ENCODE data around the gene MOB2. TPM values are rescaled to one million over a fixed set of nuclear protein-coding genes. Genes with fewer than 3 reads are reported as not detected.

Gene MOB2
- total RNA-seq, 5 donors from 2014 or later (not counting 1 experiment from before 2014, with no cell fraction given), result 49.6 to 79.2 (median 72.6) TPM

- no peak overlapping the region for H3K27ac ChIP-seq (ENCODE audit: low read length)
- CTCF ChIA-PET, result no interaction called here
Measured at GRCh38 chr11:1488575-1489180, 2.1 kb upstream of the MOB2 start.

DNA sequence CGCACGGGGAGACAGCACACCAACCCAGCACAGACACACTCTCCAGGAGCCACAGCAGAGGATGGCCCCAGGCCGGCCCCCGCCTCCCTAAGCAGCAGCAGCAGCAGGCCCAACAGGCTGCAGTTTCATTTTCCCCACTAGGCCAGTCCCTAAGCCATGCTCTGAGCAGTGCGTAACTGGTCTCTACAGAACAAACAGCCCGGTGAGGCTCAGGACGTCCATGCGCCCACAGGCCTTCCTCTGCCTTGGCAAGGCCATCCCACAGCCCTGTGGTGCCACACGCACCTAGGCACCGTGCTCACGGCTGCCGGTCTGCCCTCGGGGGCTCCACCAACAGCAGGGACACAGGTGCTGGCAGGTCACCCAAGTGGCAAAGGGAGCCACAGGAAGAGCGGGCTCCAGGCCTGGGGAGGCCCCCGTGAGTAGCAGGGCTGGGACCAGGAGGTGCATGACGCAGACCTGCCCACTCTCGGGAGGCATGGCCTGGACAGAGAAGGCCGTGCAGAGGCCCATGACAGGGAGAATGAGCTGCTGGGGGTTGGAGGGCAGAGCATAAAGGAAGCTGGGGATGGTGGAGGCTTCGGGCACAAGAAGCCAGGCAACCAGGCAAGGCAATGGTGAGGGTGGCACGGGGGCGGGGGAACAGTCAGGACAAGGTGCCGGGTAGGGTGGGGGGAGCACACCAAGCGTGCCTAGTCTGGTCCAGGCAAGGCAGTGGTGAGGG lies 1.4 kb upstream of the MOB2 start:
- ATAC-seq (replicated peaks in 1 of 4) (no peak), DNase-seq (no peak)
- Mint-ChIP-seq H3K27me3 (no peaks in the 10 kb centered on the region), H3K4me3 (no peak overlapping the region), H3K9me3 (no peaks in the 10 kb centered on the region), H3K36me3 (no peaks in the 10 kb centered on the region), H3K27ac (no peak overlapping the region), H3K4me1 (peaks cover 34 to 54% (median 53%) of the 10 kb centered on the region in 3 donors)
- Histone ChIP-seq H3K27me3 (replicated peaks in 1 of 2; ENCODE audit: control insufficient read depth in 2 of 2, extremely low read depth in 1 of 2, insufficient read depth in 2 of 2, low read length in 1 of 2) (no peaks in the 10 kb centered on the region), H3K27ac (ENCODE audit: low read length) (no peak overlapping the region), H3K36me3 (ENCODE audit: control insufficient read depth in 2 of 2, extremely low read depth in 1 of 2, insufficient read depth in 1 of 2, low read length in 1 of 2) (peaks cover 6 to 12% of the 10 kb centered on the region in 2 donors), H3K9me3 (no peaks in the 10 kb centered on the region), H3K4me3 (ENCODE audit: control insufficient read depth in 1 of 2, extremely low read depth in 1 of 2, low read length in 1 of 2) (no peak overlapping the region), H3K4me1 (ENCODE audit: control insufficient read depth in 1 of 2, extremely low read depth in 1 of 2, insufficient read depth in 2 of 2, low read length in 2 of 2) (peaks cover 0 to 60% of the 10 kb centered on the region in 2 experiments)
- CTCF ChIA-PET, result no interaction called here
- WGBS (ENCODE audit: insufficient coverage), result 86% methylated on average over 19 of the region's 23 CpGs
- POLR2A ChIA-PET, result no interaction called here

More at GRCh38 chr11:1488575-1489180, 2.1 kb upstream of the MOB2 start:
- no peaks in the 10 kb centered on the region for H3K9me3 Mint-ChIP-seq
- POLR2A ChIA-PET, result no interaction called here
- no peak overlapping the region for H3K4me3 Mint-ChIP-seq
- H3K27me3 Mint-ChIP-seq, result no peaks in the 10 kb centered on the region
- H3K27me3 ChIP-seq (replicated peaks in 1 of 2; ENCODE audit: control insufficient read depth in 2 of 2, extremely low read depth in 1 of 2, insufficient read depth in 2 of 2, low read length in 1 of 2), result no peaks in the 10 kb centered on the region
- no peaks in the 10 kb centered on the region for H3K9me3 ChIP-seq
- peaks cover 0 to 60% of the 10 kb centered on the region in 2 experiments for H3K4me1 ChIP-seq (ENCODE audit: control insufficient read depth in 1 of 2, extremely low read depth in 1 of 2, insufficient read depth in 2 of 2, low read length in 2 of 2)
- no peak overlapping the region for H3K4me3 ChIP-seq (ENCODE audit: control insufficient read depth in 1 of 2, extremely low read depth in 1 of 2, low read length in 1 of 2)
- no peaks in the 10 kb centered on the region for H3K36me3 Mint-ChIP-seq
- WGBS (ENCODE audit: insufficient coverage), result 89% methylated on average over 13 of the region's 20 CpGs
- peaks cover 39 to 56% (median 56%) of the 10 kb centered on the region in 3 donors for H3K4me1 Mint-ChIP-seq
- DNase-seq, result no peak
- ATAC-seq (replicated peaks in 1 of 4), result no peak
- H3K27ac Mint-ChIP-seq, result no peak overlapping the region
- peaks cover 6 to 12% of the 10 kb centered on the region in 2 donors for H3K36me3 ChIP-seq (ENCODE audit: control insufficient read depth in 2 of 2, extremely low read depth in 1 of 2, insufficient read depth in 1 of 2, low read length in 1 of 2)

GRCh38 chr11:1487091-1487850 lies 692 bp upstream of the MOB2 start:
- H3K4me3 ChIP-seq (ENCODE audit: control insufficient read depth in 1 of 2, extremely low read depth in 1 of 2, low read length in 1 of 2), result no peak overlapping the region
- ATAC-seq (replicated peaks in 1 of 4), result no peak
- H3K27ac Mint-ChIP-seq, result no peak overlapping the region
- no peaks in the 10 kb centered on the region for H3K9me3 Mint-ChIP-seq
- H3K9me3 ChIP-seq, result no peaks in the 10 kb centered on the region
- CTCF ChIA-PET, result no interaction called here
- no peak for DNase-seq
- H3K36me3 ChIP-seq (ENCODE audit: control insufficient read depth in 2 of 2, extremely low read depth in 1 of 2, insufficient read depth in 1 of 2, low read length in 1 of 2), result peaks cover 7 to 12% of the 10 kb centered on the region in 2 donors
- no peaks in the 10 kb centered on the region for H3K27me3 Mint-ChIP-seq
- H3K27me3 ChIP-seq (replicated peaks in 1 of 2; ENCODE audit: control insufficient read depth in 2 of 2, extremely low read depth in 1 of 2, insufficient read depth in 2 of 2, low read length in 1 of 2), result no peaks in the 10 kb centered on the region
- H3K4me1 ChIP-seq (ENCODE audit: control insufficient read depth in 1 of 2, extremely low read depth in 1 of 2, insufficient read depth in 2 of 2, low read length in 2 of 2), result peaks cover 0 to 57% of the 10 kb centered on the region in 2 experiments
- no peak overlapping the region for H3K27ac ChIP-seq (ENCODE audit: low read length)
- H3K4me3 Mint-ChIP-seq, result no peak overlapping the region
- 90% methylated on average over 18 of the region's 21 CpGs for WGBS (ENCODE audit: insufficient coverage)
- peaks cover 26 to 47% (median 45%) of the 10 kb centered on the region in 3 donors for H3K4me1 Mint-ChIP-seq
- H3K36me3 Mint-ChIP-seq, result no peaks in the 10 kb centered on the region
- POLR2A ChIA-PET, result no interaction called here

DNA sequence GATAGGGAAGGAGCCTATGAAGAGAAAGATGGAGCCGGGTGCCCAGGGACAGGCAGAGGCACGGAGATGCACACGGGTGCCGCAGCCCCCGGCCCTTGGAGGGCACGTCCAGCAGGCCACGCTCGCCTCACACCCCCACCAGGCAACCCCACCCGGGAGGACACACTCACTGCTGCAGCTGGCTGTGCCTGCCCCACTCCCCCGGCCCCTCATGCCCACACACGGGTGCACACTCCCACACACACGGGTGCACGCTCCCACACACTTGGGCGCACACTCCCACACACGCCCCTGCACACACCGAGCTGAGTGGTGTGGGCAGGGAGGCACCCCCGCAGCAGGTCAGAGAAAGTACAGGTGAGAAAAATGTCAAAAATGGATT lies 1.1 kb downstream of the MOB2 start:
- Histone ChIP-seq H3K4me3 (ENCODE audit: control insufficient read depth in 1 of 2, extremely low read depth in 1 of 2, low read length in 1 of 2) (no peak overlapping the region), H3K9me3 (no peaks in the 10 kb centered on the region), H3K27me3 (replicated peaks in 1 of 2; ENCODE audit: control insufficient read depth in 2 of 2, extremely low read depth in 1 of 2, insufficient read depth in 2 of 2, low read length in 1 of 2) (no peaks in the 10 kb centered on the region), H3K36me3 (ENCODE audit: control insufficient read depth in 2 of 2, extremely low read depth in 1 of 2, insufficient read depth in 1 of 2, low read length in 1 of 2) (peaks cover 14 to 15% of the 10 kb centered on the region in 2 donors), H3K27ac (ENCODE audit: low read length) (no peak overlapping the region), H3K4me1 (ENCODE audit: control insufficient read depth in 1 of 2, extremely low read depth in 1 of 2, insufficient read depth in 2 of 2, low read length in 2 of 2) (peaks cover 0 to 51% of the 10 kb centered on the region in 2 experiments)
- Mint-ChIP-seq H3K4me1 (peaks cover 25 to 44% (median 44%) of the 10 kb centered on the region in 3 donors), H3K9me3 (no peaks in the 10 kb centered on the region), H3K27ac (peak overlapping the region in 1 of 2 donors; percentile 44), H3K36me3 (no peaks in the 10 kb centered on the region), H3K4me3 (no peak overlapping the region), H3K27me3 (no peaks in the 10 kb centered on the region)
- DNase-seq (no peak), ATAC-seq (replicated peaks in 1 of 4) (peak in 1 of 4 experiments; percentile 8)
- 84% methylated on average over 10 of the region's 17 CpGs for whole genome bisulfite sequencing (ENCODE audit: insufficient coverage)
- ChIA-PET POLR2A (no interaction called here), CTCF (no interaction called here)

- H3K4me3 ChIP-seq (ENCODE audit: control insufficient read depth in 1 of 2, extremely low read depth in 1 of 2, low read length in 1 of 2), result no peak overlapping the region
- no peak overlapping the region for H3K27ac ChIP-seq (ENCODE audit: low read length)
- H3K4me3 Mint-ChIP-seq, result no peak overlapping the region
- peaks cover 17 to 20% of the 10 kb centered on the region in 2 donors for H3K36me3 ChIP-seq (ENCODE audit: control insufficient read depth in 2 of 2, extremely low read depth in 1 of 2, insufficient read depth in 1 of 2, low read length in 1 of 2)
- H3K9me3 ChIP-seq, result no peaks in the 10 kb centered on the region
- no peaks in the 10 kb centered on the region for H3K9me3 Mint-ChIP-seq
- H3K4me1 Mint-ChIP-seq, result peaks cover 25 to 44% (median 44%) of the 10 kb centered on the region in 3 donors
- no peak for ATAC-seq (replicated peaks in 1 of 4)
- no peak for DNase-seq
- ChIA-PET POLR2A (no interaction called here), CTCF (no interaction called here)
- H3K27ac Mint-ChIP-seq, result no peak overlapping the region
- no peaks in the 10 kb centered on the region for H3K36me3 Mint-ChIP-seq
- WGBS (ENCODE audit: insufficient coverage), result 92% methylated on average over 14 of the region's 20 CpGs
- no peaks in the 10 kb centered on the region for H3K27me3 ChIP-seq (replicated peaks in 1 of 2; ENCODE audit: control insufficient read depth in 2 of 2, extremely low read depth in 1 of 2, insufficient read depth in 2 of 2, low read length in 1 of 2)
- H3K4me1 ChIP-seq (ENCODE audit: control insufficient read depth in 1 of 2, extremely low read depth in 1 of 2, insufficient read depth in 2 of 2, low read length in 2 of 2), result peaks cover 0 to 51% of the 10 kb centered on the region in 2 experiments
- no peaks in the 10 kb centered on the region for H3K27me3 Mint-ChIP-seq
Measured at GRCh38 chr11:1484695-1485503, 1.7 kb downstream of the MOB2 start.

All from T-cell (primary cell).